ENCODE measurements around the gene RASD2. TPM values are rescaled to one million over a fixed set of nuclear protein-coding genes. Genes with fewer than 3 reads are reported as not detected.
A peak's percentile ranks its signal among the peaks of the same experiment; 100 is the strongest.

RASD2 gene
- total and polyA plus RNA-seq, 10 donors = 0.04 to 0.44 (median 0.17) TPM; not detected in 3

DNA sequence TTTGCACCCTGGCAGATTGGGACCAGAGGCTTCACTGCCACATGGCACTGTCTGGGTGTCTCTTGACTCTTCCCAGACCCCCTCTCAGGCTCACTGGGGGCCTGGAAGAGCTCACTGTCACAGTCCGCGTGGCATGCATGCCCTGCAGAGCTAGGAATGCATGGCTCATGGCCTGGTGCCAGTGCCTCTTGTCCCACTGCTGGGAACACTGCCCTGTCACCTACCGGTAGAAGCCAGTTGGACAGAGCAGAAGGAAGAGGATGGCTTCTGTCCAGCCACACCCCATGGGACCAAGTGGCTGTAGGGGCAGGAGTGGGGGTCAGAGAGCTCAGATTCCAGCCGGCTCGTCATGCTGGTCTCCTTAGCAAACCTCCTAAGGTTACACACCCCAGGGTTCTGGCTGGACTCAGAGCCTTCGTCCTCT lies 46.8 kb downstream of the RASD2 start:
- H3K9me3 ChIP-seq = no peaks in the 10 kb centered on the region
- TF ChIP-seq, protein P1, sequence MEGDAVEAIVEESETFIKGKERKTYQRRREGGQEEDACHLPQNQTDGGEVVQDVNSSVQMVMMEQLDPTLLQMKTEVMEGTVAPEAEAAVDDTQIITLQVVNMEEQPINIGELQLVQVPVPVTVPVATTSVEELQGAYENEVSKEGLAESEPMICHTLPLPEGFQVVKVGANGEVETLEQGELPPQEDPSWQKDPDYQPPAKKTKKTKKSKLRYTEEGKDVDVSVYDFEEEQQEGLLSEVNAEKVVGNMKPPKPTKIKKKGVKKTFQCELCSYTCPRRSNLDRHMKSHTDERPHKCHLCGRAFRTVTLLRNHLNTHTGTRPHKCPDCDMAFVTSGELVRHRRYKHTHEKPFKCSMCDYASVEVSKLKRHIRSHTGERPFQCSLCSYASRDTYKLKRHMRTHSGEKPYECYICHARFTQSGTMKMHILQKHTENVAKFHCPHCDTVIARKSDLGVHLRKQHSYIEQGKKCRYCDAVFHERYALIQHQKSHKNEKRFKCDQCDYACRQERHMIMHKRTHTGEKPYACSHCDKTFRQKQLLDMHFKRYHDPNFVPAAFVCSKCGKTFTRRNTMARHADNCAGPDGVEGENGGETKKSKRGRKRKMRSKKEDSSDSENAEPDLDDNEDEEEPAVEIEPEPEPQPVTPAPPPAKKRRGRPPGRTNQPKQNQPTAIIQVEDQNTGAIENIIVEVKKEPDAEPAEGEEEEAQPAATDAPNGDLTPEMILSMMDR (IDR thresholded peaks at IDR 0.05 in 8 of 11, conservative IDR thresholded peaks at IDR 0.05 in 3 of 11) = no peak
- TF ChIP-seq POLR2A (IDR thresholded peaks at IDR 0.05) (no peak), POLR2AphosphoS5 (IDR thresholded peaks at IDR 0.05) (no peak)
- H3K4me1 ChIP-seq = peaks cover 0 to 26% (median 6%) of the 10 kb centered on the region in 6 donors
- DNase-seq = no peak
- H3K27me3 ChIP-seq (replicated peaks in 1 of 7) = peaks cover 0 to 3% (median 0%) of the 10 kb centered on the region in 7 donors
- H3K27ac ChIP-seq = no peak overlapping the region
- WGBS, 5 donors = 55 to 84% (median 75%) methylated on average over 2 to 6 of the region's 6 CpGs
- no peaks in the 10 kb centered on the region for H3K36me3 ChIP-seq
- intact Hi-C loops (cut with DNase I; ENCODE audit: low total_unique reads) = no loop called here
- no peak overlapping the region for H3K4me3 ChIP-seq

DNA sequence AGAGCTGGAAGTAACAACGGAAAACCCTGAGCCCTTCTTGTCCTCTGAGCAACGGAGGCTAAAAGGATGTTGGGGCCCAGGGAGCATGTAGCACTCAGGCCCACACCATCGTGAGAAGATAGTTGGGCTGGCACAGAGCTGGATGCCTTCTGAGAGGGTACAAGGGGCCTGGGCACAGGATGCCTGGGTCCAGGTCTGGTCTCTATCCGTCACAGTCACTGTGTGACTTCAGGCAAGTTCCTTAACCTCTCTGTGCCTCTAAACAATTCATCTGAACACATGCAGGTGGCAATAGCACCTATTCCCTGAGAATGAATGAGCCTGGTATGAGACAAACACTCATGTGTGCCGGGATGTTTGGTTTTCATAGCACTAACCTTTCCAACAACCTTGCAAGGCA lies 47.3 kb downstream of the RASD2 start:
- DNase-seq = no peak
- TF ChIP-seq POLR2AphosphoS5 (IDR thresholded peaks at IDR 0.05) = no peak
- TF ChIP-seq, protein P1 (IDR thresholded peaks at IDR 0.05 in 8 of 11, conservative IDR thresholded peaks at IDR 0.05 in 3 of 11) = no peak
- no peak for TF ChIP-seq POLR2A (IDR thresholded peaks at IDR 0.05)
- no peak overlapping the region for H3K4me3 ChIP-seq
- H3K27me3 ChIP-seq (replicated peaks in 1 of 7) = peaks cover 0 to 4% (median 0%) of the 10 kb centered on the region in 7 donors
- WGBS, 5 donors = 60 to 89% (median 82%) methylated on average over 5 of the region's 5 CpGs
- intact Hi-C loops (cut with DNase I; ENCODE audit: low total_unique reads) = no loop called here
- H3K9me3 ChIP-seq = no peaks in the 10 kb centered on the region
- H3K4me1 ChIP-seq = peaks cover 0 to 22% (median 4%) of the 10 kb centered on the region in 6 donors
- no peaks in the 10 kb centered on the region for H3K36me3 ChIP-seq
- no peak overlapping the region for H3K27ac ChIP-seq

DNA sequence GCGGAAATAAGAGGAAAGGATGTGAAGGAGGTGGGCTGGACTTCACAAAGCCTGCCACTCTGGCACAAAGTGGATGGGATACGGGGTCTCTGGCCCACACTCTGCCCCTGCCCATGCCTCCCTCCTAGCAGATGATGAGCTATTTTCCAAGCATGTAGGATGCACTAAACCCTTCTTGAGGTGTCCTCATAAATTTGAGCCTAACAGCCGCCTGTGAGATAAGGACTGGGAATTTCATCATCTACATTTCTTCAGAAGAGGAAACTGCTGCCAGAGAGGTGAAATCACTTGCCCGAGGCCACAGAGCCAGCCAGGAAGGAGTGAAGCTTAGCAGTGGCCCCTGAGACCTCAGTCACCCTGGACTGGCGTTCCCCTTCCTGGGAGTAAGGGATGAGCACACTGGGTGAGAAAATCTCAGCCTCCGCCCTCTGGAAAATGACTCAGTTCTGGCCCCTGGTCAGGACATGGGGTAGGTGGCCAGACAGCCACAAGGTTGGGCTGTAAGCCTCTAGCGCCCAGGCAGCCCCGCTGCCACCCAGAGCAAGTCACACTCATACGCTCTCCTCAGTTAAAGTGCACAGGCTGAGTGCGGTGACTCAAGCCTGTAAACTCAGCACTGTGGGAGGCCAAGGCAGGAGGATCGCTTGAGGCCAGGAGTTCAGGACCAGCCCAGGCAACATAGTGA lies 48.6 kb downstream of the RASD2 start:
- Histone ChIP-seq H3K27ac (no peak overlapping the region), H3K36me3 (no peaks in the 10 kb centered on the region), H3K9me3 (no peaks in the 10 kb centered on the region), H3K27me3 (replicated peaks in 1 of 7) (peaks cover 0 to 4% (median 0%) of the 10 kb centered on the region in 7 donors), H3K4me3 (no peak overlapping the region), H3K4me1 (peaks cover 0 to 16% (median 0%) of the 10 kb centered on the region in 6 donors)
- WGBS, 5 donors = 50 to 80% (median 65%) methylated on average over 5 to 11 of the region's 11 CpGs
- no peak for TF ChIP-seq POLR2A (IDR thresholded peaks at IDR 0.05)
- peak in 1 of 3 donors; percentile 13 for TF ChIP-seq POLR2AphosphoS5 (IDR thresholded peaks at IDR 0.05)
- intact Hi-C loops (cut with DNase I; ENCODE audit: low total_unique reads) = no loop called here
- no peak for DNase-seq

DNA sequence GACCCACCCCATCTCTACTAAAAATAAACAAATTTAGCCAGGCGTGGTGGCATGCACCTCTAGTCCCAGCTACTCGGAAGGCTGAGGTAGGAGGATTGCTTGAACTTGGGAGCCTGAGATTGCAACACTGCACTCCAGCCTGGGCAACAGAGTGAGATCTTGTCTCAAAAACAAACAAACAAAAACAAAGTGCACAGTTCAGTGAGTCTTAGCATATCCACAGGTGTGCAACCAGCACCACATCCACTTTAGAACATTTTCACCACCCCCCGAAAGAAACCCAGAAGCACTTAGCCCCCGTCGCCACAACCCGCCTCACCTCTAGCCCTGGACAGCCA lies 49.1 kb downstream of the RASD2 start:
- 87 to 95% (median 91%) methylated on average over 6 of the region's 6 CpGs for WGBS, 5 donors
- intact Hi-C loops (cut with DNase I; ENCODE audit: low total_unique reads) = no loop called here
- Histone ChIP-seq H3K36me3 (no peaks in the 10 kb centered on the region), H3K27me3 (replicated peaks in 1 of 7) (peaks cover 0 to 4% (median 0%) of the 10 kb centered on the region in 7 donors), H3K4me1 (peaks cover 0 to 16% (median 0%) of the 10 kb centered on the region in 6 donors), H3K4me3 (no peak overlapping the region), H3K27ac (no peak overlapping the region), H3K9me3 (no peaks in the 10 kb centered on the region)
- no peak for DNase-seq
- TF ChIP-seq, protein P1 (IDR thresholded peaks at IDR 0.05 in 8 of 11, conservative IDR thresholded peaks at IDR 0.05 in 3 of 11) = no peak
- TF ChIP-seq POLR2A (IDR thresholded peaks at IDR 0.05) (no peak), POLR2AphosphoS5 (IDR thresholded peaks at IDR 0.05) (no peak)
